Lower leg skin (tissue), 3 donors: ENCODE data around the gene COL15A1.

ENCODE experiments used
- CTCF ChIP-seq, 3 donors: fragments of 450-650 bp; IDR thresholded peaks; one replicate each; pipeline ENCODE4 v1.5.1; 2016; ENCODE audit warnings: antibody characterized with exemption in 3 of 3, mild to moderate bottlenecking in 3 of 3, moderate library complexity in 2 of 3
- POLR2A ChIP-seq, 2 donors: fragments of 450-650 bp; IDR thresholded peaks; one replicate each; pipeline ENCODE4 v1.6.1; 2016 to 2017; ENCODE audit warnings: antibody characterized with exemption in 2 of 2, mild to moderate bottlenecking in 1 of 2, moderate library complexity in 1 of 2

GRCh38 chr9:98900244-98900643 is 43.5 kb upstream of the COL15A1 start:
- no peak for TF ChIP-seq CTCF (IDR thresholded peaks at IDR 0.05)
- no peak for TF ChIP-seq POLR2A (IDR thresholded peaks at IDR 0.05)
